NCI-H226 (cell line): ENCODE results near the gene ARID1B.

Experiments used
- DNase-seq: peaks from one replicate; pipeline ENCODE4 v3.0.0-alpha.2; 2015

Gene ARID1B

GRCh38 chr6:157064502-157064901 lies 287.3 kb downstream of the ARID1B start:
- DNase-seq: no peak

- DNase-seq: no peak
These were observed 288.2 kb downstream of the ARID1B start for GRCh38 chr6:157065366-157065765.

GRCh38 chr6:157066781-157067491 lies 289.8 kb downstream of the ARID1B start:
- no peak for DNase-seq

GRCh38 chr6:157067507-157067906 lies 290.3 kb downstream of the ARID1B start:
- DNase-seq: no peak

DNA sequence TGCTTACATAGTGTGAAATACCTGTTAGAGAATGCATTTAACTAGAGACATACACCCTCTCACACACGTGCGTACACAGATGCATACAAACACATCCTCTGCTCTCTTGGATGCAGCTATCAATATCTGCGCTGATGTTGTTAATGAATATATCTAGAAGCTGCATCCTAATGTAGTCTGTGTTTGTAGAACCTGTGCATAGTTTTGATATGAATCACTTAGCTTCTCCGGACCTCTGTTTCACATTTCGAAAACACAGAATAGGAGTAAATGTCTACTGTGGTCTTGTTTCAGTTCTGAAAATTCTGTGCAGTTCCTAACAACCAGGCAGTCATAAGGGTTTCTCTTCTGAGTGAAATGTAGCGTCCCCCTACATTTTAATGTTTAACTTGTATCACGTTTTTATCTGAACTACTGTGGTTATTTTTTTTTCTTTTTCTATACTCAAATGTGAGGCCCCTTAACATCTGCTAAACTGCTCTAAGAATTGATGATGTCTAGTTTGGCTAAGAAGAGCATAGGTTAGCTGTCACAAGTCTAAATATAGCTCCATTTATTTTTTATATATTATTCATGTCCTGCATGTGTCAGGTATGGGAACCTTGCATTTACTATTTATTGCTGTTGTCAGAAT lies 291.6 kb downstream of the ARID1B start:
- peak; percentile 42 for DNase-seq

- DNase-seq: no peak
These were observed 292.4 kb downstream of the ARID1B start for GRCh38 chr6:157069585-157069984.

GRCh38 chr6:157070403-157071107 lies 293.4 kb downstream of the ARID1B start:
- DNase-seq: no peak

DNA sequence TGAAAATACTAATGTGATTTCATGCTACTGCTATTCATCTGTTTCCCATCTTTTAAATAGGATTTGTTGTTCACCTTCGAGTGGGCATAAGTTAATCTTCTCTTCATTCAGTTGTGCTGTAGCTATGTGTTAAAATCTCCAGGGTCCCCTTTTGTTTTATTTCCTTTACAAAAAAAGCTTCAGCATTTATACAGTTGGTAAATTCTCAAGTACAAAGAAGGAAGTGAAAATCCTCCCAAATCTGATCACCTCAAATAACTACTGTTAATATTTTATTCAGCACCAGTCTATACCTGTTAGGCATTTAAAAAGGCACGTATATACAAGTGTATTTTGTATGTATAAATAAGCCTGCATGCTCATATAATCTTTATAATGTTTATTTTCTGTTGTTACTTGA lies 294.9 kb downstream of the ARID1B start:
- DNase-seq: no peak

GRCh38 chr6:157073596-157073995 lies 296.4 kb downstream of the ARID1B start:
- no peak for DNase-seq

DNA sequence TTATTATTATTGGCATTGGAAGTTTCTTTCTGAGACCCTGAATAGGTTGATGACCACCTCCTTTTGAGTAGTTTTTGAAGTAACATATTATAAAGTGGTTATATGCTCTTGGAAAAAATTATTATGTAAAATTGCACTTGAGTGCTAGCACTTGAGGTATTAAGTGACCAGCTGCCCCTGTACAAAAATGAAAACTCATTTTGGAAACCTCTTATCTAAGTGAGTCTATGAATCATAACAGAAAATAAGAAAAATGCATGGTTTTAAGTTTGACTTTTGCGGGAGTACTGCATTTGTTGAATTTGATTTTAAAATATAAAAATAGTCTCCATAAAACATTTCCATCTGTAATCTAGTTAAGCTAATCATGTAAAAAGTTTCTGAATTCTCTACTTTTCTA lies 297.8 kb downstream of the ARID1B start:
- no peak for DNase-seq

GRCh38 chr6:157075549-157076450 lies 298.6 kb downstream of the ARID1B start:
- peak; percentile 25 for DNase-seq

DNA sequence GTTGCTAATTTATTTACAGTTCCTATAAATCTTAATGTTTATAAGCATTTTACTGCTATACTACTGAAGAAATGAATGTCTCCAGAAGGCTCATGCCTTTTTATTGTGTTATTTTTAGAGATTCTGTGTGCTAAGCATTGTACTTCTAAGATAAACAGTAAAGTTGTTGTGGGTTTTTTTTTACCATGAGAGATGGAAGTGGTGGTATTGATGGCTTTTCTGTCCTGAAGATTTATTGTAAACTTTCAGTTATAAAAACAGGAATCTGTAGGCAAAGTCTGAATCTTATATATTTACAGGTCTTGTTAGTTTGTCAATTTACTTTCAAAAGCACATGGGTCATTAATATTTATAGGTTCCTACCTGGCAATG lies 299.3 kb downstream of the ARID1B start:
- DNase-seq: no peak

DNA sequence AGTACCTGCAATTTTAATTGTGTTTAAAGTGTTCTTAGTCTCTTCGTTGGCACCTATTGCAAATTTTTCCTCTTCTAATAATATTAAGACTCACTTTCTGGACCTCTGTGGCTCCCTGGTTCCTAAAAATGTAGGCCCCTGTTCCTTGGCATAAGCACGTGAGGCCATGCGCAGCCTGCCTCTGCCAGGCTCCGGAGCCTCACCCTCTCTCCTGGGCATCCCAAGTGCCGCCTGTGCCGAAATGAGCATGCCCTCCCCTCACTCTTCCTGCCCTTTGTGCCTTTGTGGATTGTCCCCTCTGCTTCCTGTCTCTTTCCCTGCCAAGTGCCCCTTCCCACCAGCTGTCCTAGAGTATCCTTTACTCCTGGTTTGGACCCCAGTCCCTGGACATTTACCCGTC lies 300.1 kb downstream of the ARID1B start:
- DNase-seq: no peak

DNA sequence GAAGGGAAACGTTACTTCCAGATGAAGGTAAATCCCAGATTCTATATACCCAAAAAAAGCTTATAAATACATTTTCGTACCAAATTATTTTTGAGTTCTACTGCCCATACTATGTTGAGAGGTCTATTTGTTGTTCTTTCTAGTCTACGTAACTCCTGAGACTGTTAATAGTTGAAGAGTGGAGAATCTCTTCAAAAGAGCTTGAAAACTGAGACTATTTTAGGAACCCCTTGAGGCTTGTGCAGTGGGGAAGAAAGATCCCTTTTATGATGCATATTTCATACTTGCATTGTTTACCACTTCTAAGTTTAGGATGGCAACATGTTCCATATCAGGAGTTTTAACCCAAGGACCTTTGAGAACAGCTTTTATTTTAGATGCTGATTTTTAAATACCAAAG lies 301.1 kb downstream of the ARID1B start:
- DNase-seq: no peak

GRCh38 chr6:157079277-157079676 lies 302.1 kb downstream of the ARID1B start:
- no peak for DNase-seq

DNA sequence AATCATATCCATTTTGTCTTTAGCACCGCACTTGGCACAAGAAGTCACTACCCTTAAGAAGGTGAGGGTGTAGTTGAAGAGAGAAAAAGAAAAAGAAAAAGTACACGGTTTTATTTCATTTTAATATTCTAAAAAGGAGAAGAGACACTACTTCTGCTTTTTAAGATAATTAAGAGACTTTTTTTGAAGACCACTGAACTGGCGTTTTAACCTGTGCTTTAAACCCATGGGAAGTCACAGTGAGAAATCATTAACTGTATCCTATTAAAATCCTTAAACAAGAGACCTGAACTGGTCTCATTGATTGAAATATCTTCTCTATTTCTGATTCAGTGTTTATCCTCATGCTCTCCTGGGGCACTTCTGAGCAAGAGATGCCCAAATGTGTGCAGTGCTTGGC lies 302.6 kb downstream of the ARID1B start:
- no peak for DNase-seq

DNA sequence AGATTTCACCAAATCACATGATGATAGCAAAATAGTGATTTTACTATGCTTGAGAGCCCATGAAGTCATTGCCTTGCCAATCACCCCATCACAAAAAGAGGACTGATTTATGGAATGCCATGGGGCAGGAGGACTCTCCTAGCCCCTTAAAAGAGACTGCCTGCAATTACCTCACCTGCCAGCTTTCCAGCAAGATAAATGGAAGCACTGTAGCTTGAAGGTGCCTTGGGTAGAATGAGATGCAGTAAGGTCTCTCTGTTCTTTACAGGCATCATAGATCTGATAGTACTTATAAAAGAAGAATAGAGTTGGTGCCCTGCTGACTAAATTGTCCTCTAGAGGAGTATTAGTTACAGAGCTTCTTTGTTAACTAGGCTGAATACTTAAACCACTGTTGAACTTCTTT lies 303.8 kb downstream of the ARID1B start:
- DNase-seq: no peak

GRCh38 chr6:157083343-157083742 lies 306.2 kb downstream of the ARID1B start:
- no peak for DNase-seq

- no peak for DNase-seq
These were observed 309.5 kb downstream of the ARID1B start for GRCh38 chr6:157086632-157087031.

DNA sequence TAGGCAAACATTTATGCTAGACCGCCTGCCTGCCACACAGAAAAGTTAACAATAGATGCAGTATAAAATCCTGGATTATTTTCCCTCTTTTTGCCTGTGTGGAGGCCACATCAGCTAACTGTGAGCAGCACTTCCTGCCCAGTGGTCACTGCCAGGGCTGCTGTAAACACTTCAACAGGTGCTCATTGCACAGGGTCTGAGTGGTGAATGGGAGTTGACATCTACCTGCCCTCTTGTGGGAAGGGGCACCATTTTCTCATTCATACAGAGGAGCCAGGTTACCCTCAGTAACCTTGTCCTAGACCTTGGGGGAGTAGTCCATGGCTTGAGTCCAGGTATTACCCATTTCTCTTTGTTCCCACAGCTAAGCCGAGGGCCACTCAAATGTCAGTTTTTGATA lies 310.8 kb downstream of the ARID1B start:
- DNase-seq: no peak

DNA sequence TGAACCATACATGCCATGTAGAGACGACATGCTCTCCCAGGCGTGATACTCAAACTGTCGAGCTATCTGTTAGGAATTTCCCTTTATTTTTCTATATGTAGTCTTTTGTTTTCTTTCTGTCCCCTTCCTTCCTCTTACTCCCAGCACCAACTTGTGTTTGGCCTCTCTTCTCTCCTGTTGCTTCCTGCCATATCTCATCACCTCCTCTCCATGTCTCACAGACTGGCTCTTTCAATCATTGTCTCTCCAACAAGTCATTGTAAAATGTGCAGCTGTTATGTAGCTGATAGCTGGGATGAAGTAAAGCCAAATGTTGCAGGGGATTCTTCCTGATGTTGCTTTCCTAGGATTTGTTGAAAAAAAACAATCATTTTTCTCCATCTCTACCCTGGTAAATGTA lies 311.7 kb downstream of the ARID1B start:
- DNase-seq: no peak

- no peak for DNase-seq
These were observed 312.1 kb downstream of the ARID1B start for GRCh38 chr6:157089258-157089657.

- DNase-seq: no peak
These were observed 312.7 kb downstream of the ARID1B start for GRCh38 chr6:157089851-157090250.
